AG04450 (cell line): ENCODE measurements around the gene KIT. TPM values are rescaled to one million over a fixed set of nuclear protein-coding genes. Genes with fewer than 3 reads are reported as not detected.

ENCODE experiments used
- CTCF ChIA-PET: fragments of 300-600, 350-600 bp; formaldehyde crosslinking; extraction: SDS; loops from one replicate; lab custom pipeline; 2022; ENCODE audit warnings: antibody characterized with exemption, inconsistent platforms; lab: Charles Lee
- POLR2A ChIA-PET: fragments of 350-600 bp; formaldehyde crosslinking; extraction: SDS; loops from one replicate; lab custom pipeline; 2021; ENCODE audit warnings: antibody characterized with exemption, inconsistent platforms; lab: Yijun Ruan, JAX
- DNase-seq: peaks from one replicate; pipeline ENCODE4 v3.0.0-alpha.2; 2011; ENCODE audit warnings: low read depth, low spot score
- H3K27ac ChIP-seq: one replicate; pipeline ENCODE4 v1.5.1; 2012; ENCODE audit warnings: low read depth, low read length, control low read depth
- H3K27me3 ChIP-seq: one replicate; pipeline ENCODE4 v1.6.0; 2012; ENCODE audit warnings: low read length; ENCODE audit not compliant: control insufficient read depth, insufficient read depth
- H3K4me3 ChIP-seq: 2 replicates; pipeline ENCODE4 v1.5.1; 2011; ENCODE audit warnings: mild to moderate bottlenecking, low read depth, low read length, control low read depth
- H3K9me3 ChIP-seq: 2 replicates; pipeline ENCODE4 v1.5.1; 2012; ENCODE audit warnings: low read length; ENCODE audit not compliant: control insufficient read depth, insufficient read depth
- CTCF ChIP-seq: IDR thresholded peaks from 2 replicates; pipeline ENCODE4 v1.5.1; 2011; ENCODE audit warnings: low read depth, low read length, control low read depth, inconsistent platforms
- polyA plus RNA-seq: library from polyadenylated mRNA; depleted of rRNA; stranded (reverse); fragments of >200 nt; gene quantifications from 2 replicates; pipeline ENCODE4 v1.2.3, GENCODE V29; 2011

The KIT gene
- polyA plus RNA-seq, 1 experiment, result 0.07 TPM

GRCh38 chr4:54744487-54744886 lies 86.7 kb downstream of the KIT start:
- no peaks in the 10 kb centered on the region for H3K9me3 ChIP-seq
- ChIA-PET POLR2A (no interaction called here), CTCF (no interaction called here)
- TF ChIP-seq CTCF, result no peak
- H3K27me3 ChIP-seq, result no peaks in the 10 kb centered on the region
- no peak overlapping the region for H3K4me3 ChIP-seq
- no peak for DNase-seq
- no peak overlapping the region for H3K27ac ChIP-seq

- DNase-seq, result no peak
- H3K27me3 ChIP-seq, result no peaks in the 10 kb centered on the region
- POLR2A ChIA-PET, result no interaction called here
- no peak overlapping the region for H3K27ac ChIP-seq
- CTCF ChIA-PET, result no interaction called here
- no peak for TF ChIP-seq CTCF
- no peak overlapping the region for H3K4me3 ChIP-seq
- H3K9me3 ChIP-seq, result no peaks in the 10 kb centered on the region
Measured at GRCh38 chr4:54745031-54745770, 87.4 kb downstream of the KIT start.

- TF ChIP-seq CTCF, result no peak
- Histone ChIP-seq H3K9me3 (no peaks in the 10 kb centered on the region), H3K27me3 (no peaks in the 10 kb centered on the region), H3K4me3 (no peak overlapping the region), H3K27ac (no peak overlapping the region)
- ChIA-PET POLR2A (no interaction called here), CTCF (no interaction called here)
- no peak for DNase-seq
Measured at GRCh38 chr4:54746218-54746617, 88.5 kb downstream of the KIT start.

GRCh38 chr4:54750341-54750740 lies 92.6 kb downstream of the KIT start:
- CTCF ChIA-PET, result no interaction called here

More at GRCh38 chr4:54750341-54750740, 92.6 kb downstream of the KIT start:
- Histone ChIP-seq H3K9me3 (no peaks in the 10 kb centered on the region), H3K27ac (no peak overlapping the region), H3K4me3 (no peak overlapping the region), H3K27me3 (no peaks in the 10 kb centered on the region)
- no peak for TF ChIP-seq CTCF
- no peak for DNase-seq
- POLR2A ChIA-PET, result no interaction called here
